Testis (tissue), 2 donors: ENCODE measurements around the gene GUCD1.

ENCODE experiments used
- POLR2A ChIP-seq: fragments of 450-650 bp; IDR thresholded peaks from one replicate; pipeline ENCODE4 v1.6.1; 2017; ENCODE audit warnings: antibody characterized with exemption, mild to moderate bottlenecking, moderate library complexity
- TF ChIP-seq, protein P1 (sequence below), 3 experiments: fragments of 450-650 bp in 2 of 3; fragments of 200-600 bp in 1 of 3; sonication (generic) in 1 of 3; IDR thresholded peaks; one replicate each; pipeline ENCODE4 v1.5.1; 2016 to 2019; ENCODE audit warnings: antibody characterized with exemption in 3 of 3, mild to moderate bottlenecking in 2 of 3, moderate library complexity in 1 of 3

DNA sequence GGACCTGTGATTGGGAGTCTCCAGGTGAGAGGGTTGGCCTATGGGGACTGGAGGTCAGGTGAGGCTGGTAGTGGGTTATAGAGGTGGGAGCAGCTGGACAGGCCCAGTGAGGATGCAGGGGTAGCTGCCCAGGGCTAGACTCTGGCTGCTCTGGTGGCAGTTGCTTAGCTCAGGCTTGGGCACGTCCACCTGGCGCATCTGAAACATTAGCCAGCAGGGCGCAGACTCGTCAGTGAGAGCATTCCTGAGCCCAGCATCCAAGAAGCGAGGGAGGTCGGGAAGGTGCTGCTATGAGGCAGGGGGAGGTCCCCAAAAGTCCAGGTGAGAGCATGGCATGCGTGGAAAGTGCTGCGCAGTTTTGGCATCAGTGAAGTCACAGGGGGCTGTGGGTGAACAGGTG lies 44.6 kb upstream of the GUCD1 start:
- TF ChIP-seq, protein P1, sequence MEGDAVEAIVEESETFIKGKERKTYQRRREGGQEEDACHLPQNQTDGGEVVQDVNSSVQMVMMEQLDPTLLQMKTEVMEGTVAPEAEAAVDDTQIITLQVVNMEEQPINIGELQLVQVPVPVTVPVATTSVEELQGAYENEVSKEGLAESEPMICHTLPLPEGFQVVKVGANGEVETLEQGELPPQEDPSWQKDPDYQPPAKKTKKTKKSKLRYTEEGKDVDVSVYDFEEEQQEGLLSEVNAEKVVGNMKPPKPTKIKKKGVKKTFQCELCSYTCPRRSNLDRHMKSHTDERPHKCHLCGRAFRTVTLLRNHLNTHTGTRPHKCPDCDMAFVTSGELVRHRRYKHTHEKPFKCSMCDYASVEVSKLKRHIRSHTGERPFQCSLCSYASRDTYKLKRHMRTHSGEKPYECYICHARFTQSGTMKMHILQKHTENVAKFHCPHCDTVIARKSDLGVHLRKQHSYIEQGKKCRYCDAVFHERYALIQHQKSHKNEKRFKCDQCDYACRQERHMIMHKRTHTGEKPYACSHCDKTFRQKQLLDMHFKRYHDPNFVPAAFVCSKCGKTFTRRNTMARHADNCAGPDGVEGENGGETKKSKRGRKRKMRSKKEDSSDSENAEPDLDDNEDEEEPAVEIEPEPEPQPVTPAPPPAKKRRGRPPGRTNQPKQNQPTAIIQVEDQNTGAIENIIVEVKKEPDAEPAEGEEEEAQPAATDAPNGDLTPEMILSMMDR (IDR thresholded peaks at IDR 0.05) = no peak
- no peak for TF ChIP-seq POLR2A
